ENCODE data around the gene KCNK7. TPM values are rescaled to one million over a fixed set of nuclear protein-coding genes. Genes with fewer than 3 reads are reported as not detected.

Gene KCNK7
- total RNA-seq, 4 donors from 2014 or later, result 1.5 to 3.5 (median 2.5) TPM; not detected in 1

- H3K4me3 ChIP-seq, result peak overlapping the region; percentile 85 to 97 (median 94)
- H3K27me3 ChIP-seq, result no peaks in the 10 kb centered on the region
- peak in 1 of 3 donors; percentile 52 for DNase-seq
- H3K9me3 ChIP-seq, result no peaks in the 10 kb centered on the region
- H3K27ac ChIP-seq, result peak overlapping the region; percentile 92 to 98 (median 96)
- peaks cover 0 to 46% (median 0%) of the 10 kb centered on the region in 3 donors for H3K36me3 ChIP-seq
- TF ChIP-seq POLR2A (IDR thresholded peaks at IDR 0.05) (no peak), CTCF (IDR thresholded peaks at IDR 0.05) (no peak)
- H3K4me1 ChIP-seq, result peaks cover 0 to 39% (median 32%) of the 10 kb centered on the region in 4 donors
Measured at GRCh38 chr11:65615950-65616574, 20.5 kb upstream of the KCNK7 start.

GRCh38 chr11:65615229-65615949 is 19.8 kb upstream of the KCNK7 start, which contains the start of gene PCNX3:
TSS of gene PCNX3 (plus strand) at chr11:65615776. CDS start at chr11:65616312, 536 bp downstream.
- Histone ChIP-seq H3K4me3 (peak within 1 kb of the TSS; percentile 93 to 97 (median 96)), H3K27me3 (no peaks in the 10 kb centered on the region), H3K9me3 (no peaks in the 10 kb centered on the region), H3K27ac (peak within 1 kb of the TSS; percentile 92 to 98 (median 96)), H3K36me3 (peaks cover 0 to 40% (median 0%) of the 10 kb centered on the region in 3 donors), H3K4me1 (peaks cover 0 to 45% (median 34%) of the 10 kb centered on the region in 4 donors)
- TF ChIP-seq CTCF (IDR thresholded peaks at IDR 0.05), result peak in 1 of 6 experiments; percentile 57
- peak; percentile 63 to 70 for TF ChIP-seq POLR2A (IDR thresholded peaks at IDR 0.05)
- peak; percentile 100 for DNase-seq

GRCh38 chr11:65613091-65613928 is 17.7 kb upstream of the KCNK7 start:
- Histone ChIP-seq H3K27ac (peak overlapping the region; percentile 92 to 98 (median 96)), H3K4me3 (peak overlapping the region; percentile 71 to 97 (median 93)), H3K36me3 (peaks cover 0 to 26% (median 0%) of the 10 kb centered on the region in 3 donors), H3K27me3 (no peaks in the 10 kb centered on the region), H3K4me1 (peaks cover 0 to 58% (median 34%) of the 10 kb centered on the region in 4 donors), H3K9me3 (no peaks in the 10 kb centered on the region)
- TF ChIP-seq POLR2A (IDR thresholded peaks at IDR 0.05) (no peak), CTCF (IDR thresholded peaks at IDR 0.05) (no peak)
- peak in 2 of 3 donors; percentile 31 to 66 for DNase-seq

GRCh38 chr11:65612691-65613090 is 17.1 kb upstream of the KCNK7 start:
- peaks cover 0 to 62% (median 34%) of the 10 kb centered on the region in 4 donors for H3K4me1 ChIP-seq
- H3K27ac ChIP-seq, result peak overlapping the region; percentile 92 to 98 (median 96)
- H3K27me3 ChIP-seq, result no peaks in the 10 kb centered on the region
- no peaks in the 10 kb centered on the region for H3K9me3 ChIP-seq
- peak overlapping the region; percentile 71 to 97 (median 93) for H3K4me3 ChIP-seq
- peaks cover 0 to 25% (median 0%) of the 10 kb centered on the region in 3 donors for H3K36me3 ChIP-seq
- no peak for DNase-seq
- TF ChIP-seq CTCF (IDR thresholded peaks at IDR 0.05) (no peak), POLR2A (IDR thresholded peaks at IDR 0.05) (no peak)

Measured in Peyer's patch (tissue), 4 donors.